Neural cell (in vitro differentiated cells): ENCODE measurements around the gene INPP5D. TPM values are rescaled to one million over a fixed set of nuclear protein-coding genes. Genes with fewer than 3 reads are reported as not detected.

Source experiments
- H2AFZ ChIP-seq: fragments of 200-600, 300-800 bp; sonication (generic), shearing (Covaris generic); 2 replicates; pipeline ENCODE4 v1.6.0; 2014; ENCODE audit warnings: low read depth, mild to moderate bottlenecking, antibody characterized with exemption, low read length, moderate library complexity
- H3F3A ChIP-seq: fragments of 200-600 bp; shearing (Covaris generic); 2 replicates; pipeline ENCODE4 v1.6.1; 2016; ENCODE audit warnings: mild to moderate bottlenecking, moderate library complexity, mixed read lengths, antibody characterized with exemption, low read length; ENCODE audit not compliant: insufficient read depth, poor library complexity, severe bottlenecking
- H3K27ac ChIP-seq: fragments of 200-600, 300-800 bp; sonication (generic), shearing (Covaris generic); 2 replicates; pipeline ENCODE4 v1.5.1; 2014; ENCODE audit warnings: mild to moderate bottlenecking, low read length, moderate library complexity
- H3K27me3 ChIP-seq: fragments of 300-800, 200-600 bp; sonication (generic), shearing (Covaris generic); 2 replicates; pipeline ENCODE4 v1.6.0; 2014; ENCODE audit warnings: mild to moderate bottlenecking, low read depth, low read length, moderate library complexity; ENCODE audit not compliant: insufficient read depth
- H3K36me3 ChIP-seq: fragments of 300-800, 200-600 bp; sonication (generic), shearing (Covaris generic); 2 replicates; pipeline ENCODE4 v1.5.1; 2014; ENCODE audit warnings: mild to moderate bottlenecking, antibody characterized with exemption, low read length, moderate library complexity; ENCODE audit not compliant: insufficient read depth
- H3K4me2 ChIP-seq: fragments of 300-800, 200-600 bp; sonication (generic), shearing (Covaris generic); 2 replicates; pipeline ENCODE4 v1.6.0; 2014; ENCODE audit warnings: mild to moderate bottlenecking, low read length
- H3K4me3 ChIP-seq: fragments of 300-800, 200-600 bp; sonication (generic), shearing (Covaris generic); 2 replicates; pipeline ENCODE4 v1.5.1; 2014; ENCODE audit warnings: mild to moderate bottlenecking, low read length, moderate library complexity
- H3K79me2 ChIP-seq: fragments of 200-600 bp; shearing (Covaris generic); replicated peaks from 2 replicates; pipeline ENCODE4 v1.6.0; 2014; ENCODE audit warnings: mild to moderate bottlenecking, low read length, moderate library complexity; ENCODE audit not compliant: insufficient read depth
- H3K9ac ChIP-seq: fragments of 300-800, 200-600 bp; sonication (generic), shearing (Covaris generic); 2 replicates; pipeline ENCODE4 v1.6.1; 2016; ENCODE audit warnings: mild to moderate bottlenecking, low read length, mixed read lengths
- H3K9me2 ChIP-seq: fragments of 200-600 bp; shearing (Covaris generic); 2 replicates; pipeline ENCODE4 v1.6.1; 2016; ENCODE audit warnings: mild to moderate bottlenecking, low read length, mixed read lengths; ENCODE audit not compliant: insufficient read depth
- H3K9me3 ChIP-seq: fragments of 200-600, 300-800 bp; sonication (generic), shearing (Covaris generic); 2 replicates; pipeline ENCODE4 v1.6.1; 2016; ENCODE audit warnings: mild to moderate bottlenecking, mixed run types, low read length, moderate library complexity, mixed read lengths
- H4K20me1 ChIP-seq: fragments of 200-600 bp; shearing (Covaris generic); 2 replicates; pipeline ENCODE4 v1.6.1; 2016; ENCODE audit warnings: mild to moderate bottlenecking, mixed run types; ENCODE audit not compliant: insufficient read depth
- EP300 ChIP-seq: fragments of 450-650 bp; conservative IDR thresholded peaks from 2 replicates; pipeline ENCODE4 v1.6.1; 2014; ENCODE audit warnings: antibody characterized with exemption, mild to moderate bottlenecking, moderate library complexity; ENCODE audit not compliant: poor library complexity, severe bottlenecking
- EZH2 ChIP-seq: fragments of 200-600, 300-800 bp; shearing (Covaris generic), sonication (generic); IDR thresholded peaks from 2 replicates; pipeline ENCODE4 v1.6.1; 2014; ENCODE audit warnings: antibody characterized with exemption, low read length, borderline replicate concordance, mild to moderate bottlenecking; ENCODE audit not compliant: insufficient read depth, poor library complexity, severe bottlenecking
- MXI1 ChIP-seq: fragments of 450-650 bp; conservative IDR thresholded peaks from 2 replicates; pipeline ENCODE4 v1.6.1; 2014; ENCODE audit warnings: antibody characterized with exemption, mild to moderate bottlenecking; ENCODE audit not compliant: poor library complexity, severe bottlenecking
- POLR2AphosphoS5 ChIP-seq: IDR thresholded peaks from 2 replicates; pipeline ENCODE4 v1.6.1; 2012
- RAD21 ChIP-seq: fragments of 450-650 bp; conservative IDR thresholded peaks from 2 replicates; pipeline ENCODE4 v1.6.1; 2014; ENCODE audit warnings: antibody characterized with exemption, mild to moderate bottlenecking, moderate library complexity
- SMC3 ChIP-seq: fragments of 450-650 bp; conservative IDR thresholded peaks from 2 replicates; pipeline ENCODE4 v1.6.1; 2014; ENCODE audit warnings: antibody characterized with exemption, mild to moderate bottlenecking, moderate library complexity; ENCODE audit not compliant: poor library complexity
- TAF1 ChIP-seq: IDR thresholded peaks from 2 replicates; pipeline ENCODE4 v1.6.1; 2012; ENCODE audit warnings: low read depth
- polyA plus RNA-seq: library from polyadenylated mRNA; depleted of rRNA; stranded (reverse); fragments of >200 nt; gene quantifications from 2 replicates; pipeline ENCODE4 v1.2.3, GENCODE V29; 2014
- TF ChIP-seq, protein P1 (sequence below): IDR thresholded peaks from 2 replicates; pipeline ENCODE4 v1.6.1; 2012; ENCODE audit warnings: borderline replicate concordance
- TF ChIP-seq, protein P2 (sequence below): fragments of 450-650 bp; IDR thresholded peaks from 2 replicates; pipeline ENCODE4 v1.5.1; 2014; ENCODE audit warnings: antibody characterized with exemption, mild to moderate bottlenecking, moderate library complexity; ENCODE audit not compliant: poor library complexity, severe bottlenecking

The INPP5D gene
- polyA plus RNA-seq, 1 donor from 2014 or later: not detected

DNA sequence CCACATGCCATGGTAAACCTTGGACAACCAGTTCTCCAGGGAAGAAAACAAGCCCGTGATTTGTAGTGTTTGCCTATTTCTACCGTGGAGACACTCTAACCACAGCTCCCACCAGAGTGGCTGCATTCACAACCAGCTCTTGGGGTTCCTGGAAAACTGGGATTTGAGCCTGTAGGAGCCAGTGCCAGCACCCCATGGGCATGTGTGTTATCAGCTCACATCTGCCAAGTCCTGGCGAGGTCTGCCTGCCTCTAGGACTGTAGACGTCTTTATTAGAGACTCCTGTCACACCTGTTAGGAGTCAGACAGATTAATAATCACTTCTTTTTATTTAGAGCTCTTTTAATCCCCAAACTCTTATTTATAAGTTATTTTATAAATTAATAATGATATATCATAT is 41.0 kb downstream of the INPP5D start:
- Histone ChIP-seq H3K9ac (no peak overlapping the region), H3K4me2 (no peak overlapping the region), H2AFZ (no peak overlapping the region), H3F3A (no peaks in the 10 kb centered on the region), H4K20me1 (no peaks in the 10 kb centered on the region), H3K36me3 (no peaks in the 10 kb centered on the region), H3K27ac (no peak overlapping the region), H3K9me3 (no peaks in the 10 kb centered on the region), H3K27me3 (no peaks in the 10 kb centered on the region), H3K9me2 (no peaks in the 10 kb centered on the region), H3K79me2 (no peaks in the 10 kb centered on the region), H3K4me3 (no peak overlapping the region)
- TF ChIP-seq SMC3 (no peak), MXI1 (no peak), TAF1 (no peak), EP300 (no peak), POLR2AphosphoS5 (no peak), EZH2 (no peak), RAD21 (no peak)
- TF ChIP-seq, protein P1, sequence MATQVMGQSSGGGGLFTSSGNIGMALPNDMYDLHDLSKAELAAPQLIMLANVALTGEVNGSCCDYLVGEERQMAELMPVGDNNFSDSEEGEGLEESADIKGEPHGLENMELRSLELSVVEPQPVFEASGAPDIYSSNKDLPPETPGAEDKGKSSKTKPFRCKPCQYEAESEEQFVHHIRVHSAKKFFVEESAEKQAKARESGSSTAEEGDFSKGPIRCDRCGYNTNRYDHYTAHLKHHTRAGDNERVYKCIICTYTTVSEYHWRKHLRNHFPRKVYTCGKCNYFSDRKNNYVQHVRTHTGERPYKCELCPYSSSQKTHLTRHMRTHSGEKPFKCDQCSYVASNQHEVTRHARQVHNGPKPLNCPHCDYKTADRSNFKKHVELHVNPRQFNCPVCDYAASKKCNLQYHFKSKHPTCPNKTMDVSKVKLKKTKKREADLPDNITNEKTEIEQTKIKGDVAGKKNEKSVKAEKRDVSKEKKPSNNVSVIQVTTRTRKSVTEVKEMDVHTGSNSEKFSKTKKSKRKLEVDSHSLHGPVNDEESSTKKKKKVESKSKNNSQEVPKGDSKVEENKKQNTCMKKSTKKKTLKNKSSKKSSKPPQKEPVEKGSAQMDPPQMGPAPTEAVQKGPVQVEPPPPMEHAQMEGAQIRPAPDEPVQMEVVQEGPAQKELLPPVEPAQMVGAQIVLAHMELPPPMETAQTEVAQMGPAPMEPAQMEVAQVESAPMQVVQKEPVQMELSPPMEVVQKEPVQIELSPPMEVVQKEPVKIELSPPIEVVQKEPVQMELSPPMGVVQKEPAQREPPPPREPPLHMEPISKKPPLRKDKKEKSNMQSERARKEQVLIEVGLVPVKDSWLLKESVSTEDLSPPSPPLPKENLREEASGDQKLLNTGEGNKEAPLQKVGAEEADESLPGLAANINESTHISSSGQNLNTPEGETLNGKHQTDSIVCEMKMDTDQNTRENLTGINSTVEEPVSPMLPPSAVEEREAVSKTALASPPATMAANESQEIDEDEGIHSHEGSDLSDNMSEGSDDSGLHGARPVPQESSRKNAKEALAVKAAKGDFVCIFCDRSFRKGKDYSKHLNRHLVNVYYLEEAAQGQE: no peak
- TF ChIP-seq, protein P2, sequence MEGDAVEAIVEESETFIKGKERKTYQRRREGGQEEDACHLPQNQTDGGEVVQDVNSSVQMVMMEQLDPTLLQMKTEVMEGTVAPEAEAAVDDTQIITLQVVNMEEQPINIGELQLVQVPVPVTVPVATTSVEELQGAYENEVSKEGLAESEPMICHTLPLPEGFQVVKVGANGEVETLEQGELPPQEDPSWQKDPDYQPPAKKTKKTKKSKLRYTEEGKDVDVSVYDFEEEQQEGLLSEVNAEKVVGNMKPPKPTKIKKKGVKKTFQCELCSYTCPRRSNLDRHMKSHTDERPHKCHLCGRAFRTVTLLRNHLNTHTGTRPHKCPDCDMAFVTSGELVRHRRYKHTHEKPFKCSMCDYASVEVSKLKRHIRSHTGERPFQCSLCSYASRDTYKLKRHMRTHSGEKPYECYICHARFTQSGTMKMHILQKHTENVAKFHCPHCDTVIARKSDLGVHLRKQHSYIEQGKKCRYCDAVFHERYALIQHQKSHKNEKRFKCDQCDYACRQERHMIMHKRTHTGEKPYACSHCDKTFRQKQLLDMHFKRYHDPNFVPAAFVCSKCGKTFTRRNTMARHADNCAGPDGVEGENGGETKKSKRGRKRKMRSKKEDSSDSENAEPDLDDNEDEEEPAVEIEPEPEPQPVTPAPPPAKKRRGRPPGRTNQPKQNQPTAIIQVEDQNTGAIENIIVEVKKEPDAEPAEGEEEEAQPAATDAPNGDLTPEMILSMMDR: no peak

DNA sequence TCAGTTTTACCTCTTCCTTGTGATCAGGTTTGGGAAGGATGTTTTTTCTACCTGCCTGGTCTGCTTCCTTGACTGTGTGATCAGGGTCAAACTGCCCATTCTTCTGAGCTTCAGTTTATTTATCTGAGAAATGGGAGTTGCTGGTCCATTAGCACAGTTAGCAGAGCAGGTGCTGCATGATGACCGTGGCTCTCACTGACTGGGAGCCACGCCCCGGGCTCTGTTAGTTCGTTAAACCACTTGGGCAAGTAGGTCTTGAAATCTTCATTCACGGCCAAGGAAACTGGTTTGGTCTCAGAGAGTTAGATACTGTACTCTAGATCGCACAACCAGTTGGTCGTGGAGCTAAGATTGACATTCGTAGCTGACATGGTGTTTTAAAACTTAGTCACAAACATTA is 41.7 kb downstream of the INPP5D start:
- Histone ChIP-seq H2AFZ (no peak overlapping the region), H3K9me3 (no peaks in the 10 kb centered on the region), H3K27me3 (no peaks in the 10 kb centered on the region), H3K36me3 (no peaks in the 10 kb centered on the region), H3K79me2 (no peaks in the 10 kb centered on the region), H3K4me3 (no peak overlapping the region), H3F3A (no peaks in the 10 kb centered on the region), H3K9ac (no peak overlapping the region), H4K20me1 (no peaks in the 10 kb centered on the region), H3K27ac (no peak overlapping the region), H3K4me2 (no peak overlapping the region), H3K9me2 (no peaks in the 10 kb centered on the region)
- TF ChIP-seq MXI1 (no peak), EZH2 (no peak), EP300 (no peak), RAD21 (no peak), TAF1 (no peak), POLR2AphosphoS5 (no peak), SMC3 (no peak)
- TF ChIP-seq, protein P1: no peak
- TF ChIP-seq, protein P2: no peak
